ENCODE data around the gene LARP4.

LARP4 gene

GRCh38 chr12:50525422-50525821 is 124.7 kb downstream of the LARP4 start:
- TF ChIP-seq CTCF (IDR thresholded peaks at IDR 0.05; ENCODE audit: low read depth, low read length, missing control alignments), result no peak
- DNase-seq (ENCODE audit: low read depth), result no peak
- in situ Hi-C loops (cut with HindIII; ENCODE audit: low sequenced_read_pairs), result no loop called here

GRCh38 chr12:50527359-50527726 is 126.7 kb downstream of the LARP4 start:
- TF ChIP-seq CTCF (IDR thresholded peaks at IDR 0.05; ENCODE audit: low read depth, low read length, missing control alignments), result no peak
- H3K4me3 ChIP-seq (ENCODE audit: low read depth, low read length), result no peak overlapping the region
- in situ Hi-C loops (cut with HindIII; ENCODE audit: low sequenced_read_pairs), result no loop called here
- DNase-seq (ENCODE audit: low read depth), result no peak

More at GRCh38 chr12:50525422-50525821, 124.7 kb downstream of the LARP4 start:
- no peak overlapping the region for H3K4me3 ChIP-seq (ENCODE audit: low read depth, low read length)

- DNase-seq (ENCODE audit: low read depth), result no peak
- no peak for TF ChIP-seq CTCF (IDR thresholded peaks at IDR 0.05; ENCODE audit: low read depth, low read length, missing control alignments)
- in situ Hi-C loops (cut with HindIII; ENCODE audit: low sequenced_read_pairs), result no loop called here
- H3K4me3 ChIP-seq (ENCODE audit: low read depth, low read length), result no peak overlapping the region
These were observed 128.1 kb downstream of the LARP4 start for GRCh38 chr12:50528800-50529199.

GRCh38 chr12:50529345-50529744 is 128.7 kb downstream of the LARP4 start:
- no peak for DNase-seq (ENCODE audit: low read depth)
- TF ChIP-seq CTCF (IDR thresholded peaks at IDR 0.05; ENCODE audit: low read depth, low read length, missing control alignments), result no peak
- no peak overlapping the region for H3K4me3 ChIP-seq (ENCODE audit: low read depth, low read length)
- in situ Hi-C loops (cut with HindIII; ENCODE audit: low sequenced_read_pairs), result no loop called here

Measured in astrocyte of the cerebellum (primary cell).